Esophagus muscularis mucosa (tissue), 4 donors: Measurements from ENCODE around the gene SSTR4.

Source experiments
- EP300 ChIP-seq: sonication (generic); formaldehyde crosslinking; IDR thresholded peaks from one replicate; pipeline ENCODE4 v1.6.1; 2017; ENCODE audit warnings: antibody characterized with exemption
- POLR2A ChIP-seq: fragments of 450-650 bp; IDR thresholded peaks from one replicate; pipeline ENCODE4 v1.6.1; 2017; ENCODE audit warnings: antibody characterized with exemption, moderate library complexity, mild to moderate bottlenecking, low read depth
- POLR2AphosphoS5 ChIP-seq, 2 donors: sonication (generic); formaldehyde crosslinking; IDR thresholded peaks; one replicate each; pipeline ENCODE4 v1.6.1; 2017; ENCODE audit warnings: antibody characterized with exemption in 2 of 2
- TF ChIP-seq, protein P1 (sequence below), 3 experiments: fragments of 200-600 bp in 2 of 3; fragments of 450-650 bp in 1 of 3; sonication (generic) in 2 of 3; IDR thresholded peaks; one replicate each; pipeline ENCODE4 v1.5.1; 2017 to 2019; ENCODE audit warnings: antibody characterized with exemption in 3 of 3, mild to moderate bottlenecking in 2 of 3, moderate library complexity in 1 of 3

DNA sequence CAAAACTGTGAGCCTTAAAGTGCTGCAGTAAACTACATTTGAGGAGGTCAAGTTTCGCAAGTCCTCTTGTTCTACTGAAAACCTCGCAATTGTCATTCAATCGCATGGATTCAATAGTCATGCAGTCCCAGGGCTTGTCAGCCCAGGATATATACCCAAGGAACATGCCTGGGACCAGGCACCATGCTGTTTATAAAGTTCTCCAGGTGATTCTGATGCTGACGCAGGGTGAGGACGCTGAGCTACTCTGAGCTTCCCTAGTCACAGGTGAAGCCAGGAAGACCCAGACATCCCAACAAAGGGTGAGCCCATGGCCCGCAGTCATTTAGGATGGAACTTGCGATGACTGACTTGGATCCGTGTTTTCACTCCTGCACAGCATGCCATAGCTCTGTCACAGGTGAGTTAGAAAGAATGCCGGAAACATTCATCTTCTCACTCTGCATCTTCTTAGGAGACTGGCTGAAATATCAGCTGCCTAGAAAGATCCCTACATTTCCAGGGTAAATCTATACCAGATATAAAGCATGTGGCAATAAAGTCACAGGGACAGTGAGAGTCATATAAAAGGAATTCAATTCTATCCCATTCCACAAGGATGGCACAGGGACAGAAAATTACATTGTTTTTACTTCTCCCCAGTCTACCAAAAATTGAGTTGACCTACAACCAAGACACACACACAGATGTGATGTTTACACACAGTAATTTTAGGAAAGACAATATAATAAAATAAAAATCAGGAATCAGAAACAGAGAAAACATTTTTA, 27.0 kb upstream of the SSTR4 start:
- TF ChIP-seq, protein P1, sequence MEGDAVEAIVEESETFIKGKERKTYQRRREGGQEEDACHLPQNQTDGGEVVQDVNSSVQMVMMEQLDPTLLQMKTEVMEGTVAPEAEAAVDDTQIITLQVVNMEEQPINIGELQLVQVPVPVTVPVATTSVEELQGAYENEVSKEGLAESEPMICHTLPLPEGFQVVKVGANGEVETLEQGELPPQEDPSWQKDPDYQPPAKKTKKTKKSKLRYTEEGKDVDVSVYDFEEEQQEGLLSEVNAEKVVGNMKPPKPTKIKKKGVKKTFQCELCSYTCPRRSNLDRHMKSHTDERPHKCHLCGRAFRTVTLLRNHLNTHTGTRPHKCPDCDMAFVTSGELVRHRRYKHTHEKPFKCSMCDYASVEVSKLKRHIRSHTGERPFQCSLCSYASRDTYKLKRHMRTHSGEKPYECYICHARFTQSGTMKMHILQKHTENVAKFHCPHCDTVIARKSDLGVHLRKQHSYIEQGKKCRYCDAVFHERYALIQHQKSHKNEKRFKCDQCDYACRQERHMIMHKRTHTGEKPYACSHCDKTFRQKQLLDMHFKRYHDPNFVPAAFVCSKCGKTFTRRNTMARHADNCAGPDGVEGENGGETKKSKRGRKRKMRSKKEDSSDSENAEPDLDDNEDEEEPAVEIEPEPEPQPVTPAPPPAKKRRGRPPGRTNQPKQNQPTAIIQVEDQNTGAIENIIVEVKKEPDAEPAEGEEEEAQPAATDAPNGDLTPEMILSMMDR (IDR thresholded peaks at IDR 0.05) = no peak
- no peak for TF ChIP-seq POLR2AphosphoS5 (IDR thresholded peaks at IDR 0.05)
- no peak for TF ChIP-seq EP300
- no peak for TF ChIP-seq POLR2A
